Left cardiac atrium (tissue), 4 donors: ENCODE measurements around the gene TMEM271. TPM values are rescaled to one million over a fixed set of nuclear protein-coding genes. Genes with fewer than 3 reads are reported as not detected.
"Not testable (repeated sequence)": the region's sequence is repeated elsewhere in the genome, so short reads cannot be mapped to it uniquely, and the experiment has no call there.

ENCODE experiments used
- ATAC-seq, 2 donors: fragments of 200-7000 bp; cut with Tn5 transposase; one replicate each; pipeline ENCODE4 v1.9.1; 2020; ENCODE audit warnings: mild to moderate bottlenecking in 2 of 2, moderate library complexity in 2 of 2
- DNase-seq: peaks from one replicate; pipeline ENCODE4 v3.0.0-alpha.2; 2020
- intact Hi-C, 2 donors: fragments of 100-400 bp; cut with DNase I; formaldehyde crosslinking; loops; one replicate each; pipeline versions ENCODE4 v1.14.1 to v1.15.1; 2022 to 2023
- total RNA-seq, 2 donors: library from RNA; stranded (reverse); fragmentation: NEBNext Ultra II Directional; extraction: Animal tissue kit (Norgen Biotek cat#: 25700); gene quantifications; one replicate each; pipeline ENCODE4 v1.2.1, GENCODE V29; 2021
- donor health status: DM: no; HTN: yes; CAD: no.
- donor health status: DM: no; HTN: yes; CAD: no; lungs with severe emphysema.
- donor health status: DM: yes; HTN: yes; CAD: no.
- donor health status: Dilated cardiomyopathy.

The TMEM271 gene
- total RNA-seq, 2 donors from 2014 or later, result not detected

- DNase-seq (no peak), ATAC-seq (no peak)
- intact Hi-C loops, result no loop called here
Observed at GRCh38 chr4:568962-569361, 7.1 kb downstream of the TMEM271 start.

DNA sequence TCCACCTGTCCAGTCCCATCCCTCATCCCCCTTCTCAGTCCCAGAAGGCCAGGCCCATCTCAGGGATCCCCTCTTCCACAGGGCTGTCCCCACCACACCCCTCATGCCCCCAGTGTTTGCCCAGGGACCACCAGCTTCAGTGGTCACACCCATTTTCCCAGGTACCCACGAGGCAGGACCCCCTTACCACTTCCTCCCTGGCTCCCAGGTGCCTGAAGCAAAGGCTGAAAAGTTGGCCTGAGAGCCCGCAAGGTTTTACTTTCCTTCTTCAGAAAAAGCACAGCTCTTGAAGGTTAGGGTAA, 7.8 kb downstream of the TMEM271 start:
- intact Hi-C loops, result no loop called here
- DNase-seq (no peak), ATAC-seq (no peak)

- intact Hi-C loops, result no loop called here
- DNase-seq, result no peak
- ATAC-seq, result no peak
Observed at GRCh38 chr4:567457-568350, 8.4 kb downstream of the TMEM271 start.

GRCh38 chr4:566508-567295, 9.4 kb downstream of the TMEM271 start:
- ATAC-seq (no peak), DNase-seq (no peak)
- intact Hi-C loops, result no loop called here

GRCh38 chr4:566035-566434, 10.1 kb downstream of the TMEM271 start:
- no peak for ATAC-seq
- DNase-seq, result no peak
- intact Hi-C loops, result no loop called here

DNA sequence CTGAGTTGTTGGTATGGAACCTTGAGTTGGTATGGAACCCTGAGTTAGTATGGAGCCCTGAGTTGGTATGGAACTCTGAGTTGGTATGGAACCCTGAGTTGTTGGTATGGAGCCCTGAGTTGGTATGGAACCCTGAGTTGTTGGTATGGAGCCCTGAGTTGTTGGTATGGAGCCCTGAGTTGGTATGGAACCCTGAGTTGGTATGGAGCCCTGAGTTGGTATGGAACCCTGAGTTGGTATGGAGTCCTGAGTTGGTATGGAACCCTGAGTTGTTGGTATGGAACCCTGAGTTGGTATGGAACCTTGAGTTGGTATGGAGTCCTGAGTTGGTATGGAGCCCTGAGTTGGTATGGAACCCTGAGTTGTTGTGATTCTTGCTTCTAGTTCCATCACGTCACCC, 10.5 kb downstream of the TMEM271 start:
- DNase-seq, intact Hi-C loops, ATAC-seq: not testable (repeated sequence)

GRCh38 chr4:562458-562857, 13.6 kb downstream of the TMEM271 start:
- intact Hi-C loops, ATAC-seq, DNase-seq: not testable (repeated sequence)

- intact Hi-C loops, result no loop called here
- ATAC-seq (no peak), DNase-seq (no peak)
Observed at GRCh38 chr4:561426-561825, 14.7 kb downstream of the TMEM271 start.

- ATAC-seq (no peak), DNase-seq (no peak)
- intact Hi-C loops, result no loop called here
Observed at GRCh38 chr4:560731-561291, 15.3 kb downstream of the TMEM271 start.

DNA sequence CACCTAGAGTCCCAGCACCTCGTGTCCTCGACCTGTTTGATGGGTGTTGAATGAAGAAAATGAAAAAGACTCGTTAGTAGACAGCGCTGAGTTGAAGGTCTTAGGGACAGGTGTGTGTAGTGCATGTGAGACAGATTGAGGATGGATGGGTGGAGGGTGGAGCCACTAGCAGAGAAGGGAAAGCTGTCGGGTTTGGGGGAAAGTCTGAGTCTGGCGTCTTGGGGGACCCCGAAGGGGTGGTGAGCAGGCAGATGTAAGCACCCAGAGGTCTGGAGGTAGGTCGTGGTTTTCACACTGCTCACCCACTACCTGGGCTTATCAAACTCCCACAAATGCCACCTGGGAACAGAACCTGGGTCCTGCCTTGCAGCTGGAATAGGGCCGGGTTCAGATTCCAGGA, 16.0 kb downstream of the TMEM271 start:
- no peak for DNase-seq
- no peak for ATAC-seq
- intact Hi-C loops, result no loop called here

DNA sequence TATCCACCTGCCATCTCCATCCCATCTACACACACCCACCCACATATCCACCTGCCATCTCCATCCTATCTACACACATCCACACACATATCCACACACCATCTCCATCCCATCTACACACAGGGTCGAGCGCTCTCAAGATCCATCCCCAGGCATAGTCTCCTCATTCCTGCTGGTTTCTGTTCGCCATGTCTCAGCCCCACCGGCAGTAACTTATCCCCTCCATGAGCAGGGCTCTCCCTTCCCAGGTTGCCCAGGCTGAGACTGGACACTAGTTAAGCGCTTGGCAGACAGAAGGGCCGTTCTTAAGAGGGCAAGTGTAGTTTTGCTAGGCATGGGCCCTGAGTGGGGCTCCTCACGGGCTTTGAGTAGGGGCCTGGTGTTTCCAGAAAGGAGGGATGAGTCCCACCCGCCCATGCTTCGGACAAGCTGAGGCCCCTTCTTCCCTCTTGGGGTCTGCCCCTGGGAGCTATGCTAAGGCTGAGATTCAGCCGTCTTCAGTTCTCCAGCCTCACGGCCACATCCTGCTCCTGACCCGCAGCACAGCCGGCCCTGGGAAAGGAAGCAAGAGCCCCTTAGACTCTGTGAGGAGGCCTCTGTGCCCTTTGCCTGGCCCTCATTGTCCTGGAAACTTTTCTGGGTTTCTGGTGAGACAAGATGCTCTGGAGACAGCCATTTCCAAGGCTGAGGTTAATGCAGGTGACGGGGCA, 20.4 kb downstream of the TMEM271 start:
- intact Hi-C loops, result no loop called here

GRCh38 chr4:554793-555320, 21.2 kb downstream of the TMEM271 start:
- DNase-seq, ATAC-seq, intact Hi-C loops: not testable (repeated sequence)

More for the DNA sequence above, 20.4 kb downstream of the TMEM271 start:
- ATAC-seq, result no peak
- no peak for DNase-seq

DNA sequence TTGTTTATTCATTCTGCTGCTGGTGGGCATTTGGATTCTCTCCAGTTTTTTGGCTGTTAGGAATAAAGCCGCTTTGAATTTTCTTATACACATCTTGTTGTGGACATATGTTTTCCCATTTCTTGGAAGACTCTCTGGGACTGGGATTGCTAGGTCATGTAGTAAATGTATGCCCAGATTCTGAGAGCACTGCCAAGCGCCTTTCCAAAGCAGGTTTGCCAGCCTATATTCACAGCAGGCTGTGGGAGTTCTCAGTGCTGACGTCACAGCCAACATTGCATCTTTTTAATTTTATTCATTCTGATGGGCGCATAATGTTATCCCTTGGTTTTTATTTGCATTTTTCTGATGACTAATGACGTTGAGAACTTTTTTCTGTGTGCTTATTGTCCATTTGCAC, 24.1 kb downstream of the TMEM271 start:
- DNase-seq (no peak), ATAC-seq (no peak)
- intact Hi-C loops, result no loop called here

DNA sequence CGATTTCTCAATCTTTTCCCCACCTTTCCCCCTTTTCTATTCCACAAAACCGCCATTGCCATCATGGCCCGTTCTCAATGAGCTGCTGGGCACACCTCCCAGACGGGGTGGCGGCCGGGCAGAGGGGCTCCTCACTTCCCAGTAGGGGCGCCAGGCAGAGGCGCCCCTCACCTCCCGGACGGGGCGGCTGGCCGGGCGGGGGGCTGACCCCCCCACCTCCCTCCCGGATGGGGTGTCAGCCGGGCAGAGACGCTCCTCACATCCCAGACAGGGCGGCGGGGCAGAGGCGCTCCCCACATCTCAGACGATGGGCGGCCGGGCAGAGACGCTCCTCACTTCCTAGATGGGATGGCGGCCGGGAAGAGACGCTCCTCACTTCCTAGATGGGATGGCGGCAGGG, 25.8 kb downstream of the TMEM271 start:
- ATAC-seq, DNase-seq, intact Hi-C loops: not testable (repeated sequence)

DNA sequence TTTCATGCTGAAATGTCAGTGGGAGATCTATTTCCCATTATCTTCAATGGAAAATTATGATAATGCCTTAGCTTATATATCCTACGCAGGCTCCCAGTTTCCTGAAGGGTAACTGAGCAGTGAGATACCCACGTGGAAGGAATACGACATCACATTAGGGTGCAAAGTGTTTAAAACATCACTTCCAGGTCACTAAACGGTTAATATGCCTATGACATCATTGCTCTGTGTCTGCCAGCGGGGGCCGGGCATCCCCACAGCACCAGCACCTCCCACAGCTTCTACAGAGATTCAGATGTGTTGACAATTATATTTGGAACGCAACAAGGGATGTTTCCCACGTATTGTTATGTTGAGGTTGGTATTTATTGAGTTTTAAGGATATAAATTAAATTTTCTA, 27.1 kb downstream of the TMEM271 start:
- intact Hi-C loops, result no loop called here
- DNase-seq (no peak), ATAC-seq (no peak)

- DNase-seq (no peak), ATAC-seq (no peak)
- intact Hi-C loops, result no loop called here
Observed at GRCh38 chr4:545612-546011, 30.5 kb downstream of the TMEM271 start.

DNA sequence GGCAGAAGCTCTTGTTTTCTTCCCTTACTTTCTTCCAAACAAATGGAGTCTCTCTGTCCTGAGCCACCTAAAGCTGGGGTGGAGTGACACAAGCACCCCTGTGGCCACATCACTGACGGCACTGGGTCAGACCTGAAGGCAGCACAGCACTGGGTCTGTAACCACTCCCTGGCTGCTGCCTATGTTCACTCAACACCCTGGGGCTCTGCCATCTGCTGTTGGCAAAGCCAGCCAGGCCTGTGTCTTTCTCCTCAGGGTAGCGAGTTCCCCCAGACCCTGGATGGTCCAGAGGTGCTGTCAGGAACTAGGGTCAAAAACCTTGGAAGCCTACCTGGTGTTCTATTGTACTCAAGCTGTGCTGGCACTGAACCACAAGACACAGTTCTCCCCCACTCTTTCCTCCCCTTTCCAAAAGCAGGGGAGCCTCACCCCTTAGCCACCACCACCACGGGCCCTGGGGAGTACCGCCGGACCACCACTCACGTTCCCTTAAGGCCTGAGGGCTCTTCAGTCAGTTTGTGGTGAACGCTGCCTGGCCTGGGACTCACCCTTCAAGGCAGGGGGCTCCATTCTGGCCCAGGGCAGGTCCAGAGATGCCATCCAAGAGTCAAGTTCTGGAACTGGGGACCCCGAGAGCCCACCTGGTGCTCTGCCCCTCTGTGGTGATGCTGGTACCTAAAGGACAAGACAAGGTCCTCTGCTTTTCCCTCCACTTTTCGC, 31.5 kb downstream of the TMEM271 start:
- DNase-seq, result no peak
- intact Hi-C loops, result no loop called here
- no peak for ATAC-seq

GRCh38 chr4:541271-541670, 34.8 kb downstream of the TMEM271 start:
- DNase-seq (no peak), ATAC-seq (no peak)
- intact Hi-C loops, result no loop called here
